Measurements from ENCODE around the gene FOXJ3. TPM values are rescaled to one million over a fixed set of nuclear protein-coding genes. Genes with fewer than 3 reads are reported as not detected.

FOXJ3 gene
- total and polyA plus RNA-seq, 2 experiments from 2014 or later = 19.0 to 39.0 TPM

- Histone ChIP-seq H3K27ac (no peak overlapping the region), H3K4me3 (no peak overlapping the region), H3K79me2 (no peaks in the 10 kb centered on the region), H3K4me2 (no peak overlapping the region), H3K27me3 (no peaks in the 10 kb centered on the region), H3K9me3 (ENCODE audit: low read depth) (no peaks in the 10 kb centered on the region), H4K20me1 (ENCODE audit: insufficient read depth, poor library complexity, severe bottlenecking) (no peaks in the 10 kb centered on the region), H2AFZ (no peak overlapping the region), H3K9me2 (replicated peaks; ENCODE audit: insufficient read depth) (no peaks in the 10 kb centered on the region), H3K4me1 (ENCODE audit: insufficient read depth) (peaks cover 9% of the 10 kb centered on the region), H3K36me3 (replicated peaks; ENCODE audit: insufficient read depth, low read depth) (no peaks in the 10 kb centered on the region)
- WGBS (ENCODE audit: low lambda C conversion rate, missing lambda C conversion rate) = 73% methylated on average over 6 of the region's 6 CpGs
- DNase-seq (ENCODE audit: low spot score) = no peak
- TF ChIP-seq EZH2 (IDR thresholded peaks at IDR 0.05; ENCODE audit: borderline replicate concordance) (no peak), EZH2phosphoT487 (IDR thresholded peaks at IDR 0.05; ENCODE audit: low read depth, severe bottlenecking, unreplicated experiment) (no peak), CTCF (IDR thresholded peaks at IDR 0.05; ENCODE audit: poor library complexity) (no peak)
Measured at GRCh38 chr1:42171679-42172266, 163.3 kb downstream of the FOXJ3 start.

- no peaks in the 10 kb centered on the region for H3K27me3 ChIP-seq
- no peak overlapping the region for H3K4me3 ChIP-seq
- H3K9me2 ChIP-seq (replicated peaks; ENCODE audit: insufficient read depth) = no peaks in the 10 kb centered on the region
- no peak for DNase-seq (ENCODE audit: low spot score)
- no peak overlapping the region for H2AFZ ChIP-seq
- TF ChIP-seq EZH2 (IDR thresholded peaks at IDR 0.05; ENCODE audit: borderline replicate concordance) (no peak), CTCF (IDR thresholded peaks at IDR 0.05; ENCODE audit: poor library complexity) (no peak), EZH2phosphoT487 (IDR thresholded peaks at IDR 0.05; ENCODE audit: low read depth, severe bottlenecking, unreplicated experiment) (no peak)
- no peak overlapping the region for H3K27ac ChIP-seq
- whole genome bisulfite sequencing (ENCODE audit: low lambda C conversion rate, missing lambda C conversion rate) = 74% methylated on average over 16 of the region's 17 CpGs
- H3K79me2 ChIP-seq = no peaks in the 10 kb centered on the region
- H4K20me1 ChIP-seq (ENCODE audit: insufficient read depth, poor library complexity, severe bottlenecking) = no peaks in the 10 kb centered on the region
- H3K9me3 ChIP-seq (ENCODE audit: low read depth) = no peaks in the 10 kb centered on the region
- no peaks in the 10 kb centered on the region for H3K36me3 ChIP-seq (replicated peaks; ENCODE audit: insufficient read depth, low read depth)
- H3K4me1 ChIP-seq (ENCODE audit: insufficient read depth) = peaks cover 13% of the 10 kb centered on the region
- H3K4me2 ChIP-seq = no peak overlapping the region
Measured at GRCh38 chr1:42170779-42171621, 164.0 kb downstream of the FOXJ3 start.

- 94% methylated on average over 3 of the region's 3 CpGs for WGBS (ENCODE audit: low lambda C conversion rate, missing lambda C conversion rate)
- H3K27ac ChIP-seq = no peak overlapping the region
- DNase-seq (ENCODE audit: low spot score) = no peak
- H3K9me2 ChIP-seq (replicated peaks; ENCODE audit: insufficient read depth) = no peaks in the 10 kb centered on the region
- no peak for TF ChIP-seq EZH2 (IDR thresholded peaks at IDR 0.05; ENCODE audit: borderline replicate concordance)
- TF ChIP-seq EZH2phosphoT487 (IDR thresholded peaks at IDR 0.05; ENCODE audit: low read depth, severe bottlenecking, unreplicated experiment) = no peak
- TF ChIP-seq CTCF (IDR thresholded peaks at IDR 0.05; ENCODE audit: poor library complexity) = no peak
- H3K36me3 ChIP-seq (replicated peaks; ENCODE audit: insufficient read depth, low read depth) = no peaks in the 10 kb centered on the region
- no peaks in the 10 kb centered on the region for H3K79me2 ChIP-seq
- H3K4me3 ChIP-seq = no peak overlapping the region
- H4K20me1 ChIP-seq (ENCODE audit: insufficient read depth, poor library complexity, severe bottlenecking) = no peaks in the 10 kb centered on the region
- peaks cover 19% of the 10 kb centered on the region for H3K4me1 ChIP-seq (ENCODE audit: insufficient read depth)
- H2AFZ ChIP-seq = no peak overlapping the region
- H3K9me3 ChIP-seq (ENCODE audit: low read depth) = no peaks in the 10 kb centered on the region
- no peaks in the 10 kb centered on the region for H3K27me3 ChIP-seq
- no peak overlapping the region for H3K4me2 ChIP-seq
Measured at GRCh38 chr1:42168763-42169162, 166.3 kb downstream of the FOXJ3 start.
